ENCODE results near the gene ABCB8. TPM values are rescaled to one million over a fixed set of nuclear protein-coding genes. Genes with fewer than 3 reads are reported as not detected.
"Not testable (repeated sequence)": the region's sequence is repeated elsewhere in the genome, so short reads cannot be mapped to it uniquely, and the experiment has no call there.

The ABCB8 gene
- total RNA-seq, 2 experiments from 2014 or later: 51.2 to 53.3 TPM

DNA sequence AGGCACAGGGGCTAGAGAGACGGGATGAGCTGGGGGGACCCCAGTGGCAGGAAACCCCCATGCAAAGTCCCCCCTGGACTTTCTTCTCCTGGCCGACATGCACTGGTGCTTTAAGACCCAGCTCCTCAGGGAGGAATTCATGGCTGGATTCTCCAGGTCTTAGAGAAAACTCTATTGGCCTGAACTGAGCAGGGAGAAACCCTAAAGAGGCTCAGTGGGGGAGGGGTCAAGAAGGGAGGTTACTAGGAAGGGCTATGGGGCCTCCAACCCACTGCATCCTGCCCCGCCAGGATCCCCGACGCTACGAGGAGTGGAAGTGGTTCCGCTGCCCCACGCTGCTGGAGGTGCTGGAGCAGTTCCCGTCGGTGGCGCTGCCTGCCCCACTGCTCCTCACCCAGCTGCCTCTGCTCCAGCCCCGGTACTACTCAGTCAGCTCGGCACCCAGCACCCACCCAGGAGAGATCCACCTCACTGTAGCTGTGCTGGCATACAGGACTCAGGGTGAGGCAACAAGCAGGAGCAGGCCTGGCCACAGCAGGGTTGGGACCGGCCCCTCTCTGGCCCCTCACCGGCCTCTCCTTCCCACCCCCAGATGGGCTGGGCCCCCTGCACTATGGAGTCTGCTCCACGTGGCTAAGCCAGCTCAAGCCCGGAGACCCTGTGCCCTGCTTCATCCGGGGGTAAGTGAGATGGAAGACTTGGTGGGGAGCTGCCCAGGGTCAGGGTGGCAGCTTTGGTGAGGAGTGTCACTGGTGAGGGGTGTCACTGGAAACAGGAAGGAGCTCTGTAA lies 17.7 kb upstream of the ABCB8 start:
- Mint-ChIP-seq H3K36me3 (ENCODE audit: low read depth) (peaks cover 20% of the 10 kb centered on the region), H3K4me3 (peak overlapping the region; percentile 81), H3K27me3 (no peaks in the 10 kb centered on the region), H3K4me1 (peaks cover 81% of the 10 kb centered on the region), H3K9me3 (no peaks in the 10 kb centered on the region), H3K27ac (peak overlapping the region; percentile 97)
- DNase-seq: peak; percentile 71
- ChIA-PET POLR2A (interaction anchor here (0.7 to 3.8 kb wide), 12 partner anchors 9 to 49 kb away, joined by 3 to 34 read pairs (median 6); partner anchors contain the start of genes ABCB8, NOS3 and SLC4A2), CTCF (interaction anchor here (0.7 to 4.9 kb wide), 18 partner anchors 9 to 234 kb away, joined by 3 to 57 read pairs (median 5); partner anchors contain the start of gene ABCB8)

DNA sequence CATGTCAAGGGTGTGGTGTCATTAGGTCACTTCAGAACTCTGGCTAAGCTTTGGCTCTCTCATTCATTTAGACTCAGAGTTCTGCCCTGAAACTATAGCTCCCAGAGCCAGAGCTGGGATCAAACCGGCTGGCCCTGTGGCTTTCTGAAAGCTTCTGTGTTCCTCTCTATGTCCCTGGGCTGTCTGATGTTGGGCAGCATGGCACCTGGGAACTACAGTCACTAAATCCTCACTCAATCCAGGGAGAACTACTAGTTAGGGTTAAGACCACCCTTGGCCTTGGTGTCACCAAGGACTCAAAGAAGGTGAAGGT lies 17.2 kb upstream of the ABCB8 start:
- ChIA-PET CTCF (interaction anchor here (0.7 to 4.9 kb wide), 12 partner anchors 8 to 233 kb away, joined by 3 to 57 read pairs (median 6); partner anchors contain the start of gene ABCB8), POLR2A (interaction anchor here (0.7 to 3.8 kb wide), 11 partner anchors 9 to 49 kb away, joined by 3 to 34 read pairs (median 6); partner anchors contain the start of genes ABCB8, NOS3 and SLC4A2)
- Mint-ChIP-seq H3K27ac (peak overlapping the region; percentile 97), H3K9me3 (no peaks in the 10 kb centered on the region), H3K27me3 (no peaks in the 10 kb centered on the region), H3K36me3 (ENCODE audit: low read depth) (peaks cover 21% of the 10 kb centered on the region), H3K4me1 (peaks cover 83% of the 10 kb centered on the region), H3K4me3 (peak overlapping the region; percentile 81)
- no peak for DNase-seq

DNA sequence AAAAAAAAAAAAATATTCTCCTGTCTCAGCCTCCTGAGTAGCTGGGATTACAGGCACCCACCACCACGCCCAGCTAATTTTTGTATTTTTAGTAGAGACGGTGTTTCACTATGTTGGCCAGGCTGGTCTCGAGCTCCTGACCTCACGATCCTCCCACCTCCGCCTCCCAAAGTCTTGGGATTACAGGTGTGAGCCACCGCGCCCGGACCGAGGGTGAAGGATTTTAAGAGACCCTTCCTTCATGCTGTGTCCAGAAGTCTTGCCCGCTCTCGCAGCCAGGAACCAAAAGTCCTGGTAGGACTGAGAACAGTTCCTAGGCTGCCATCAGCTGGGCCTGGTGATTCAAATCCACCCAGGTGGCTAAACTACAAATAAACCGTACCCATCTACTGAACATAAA lies 16.6 kb upstream of the ABCB8 start:
- DNase-seq, H3K9me3 Mint-ChIP-seq, H3K27me3 Mint-ChIP-seq: not testable (repeated sequence)
- Mint-ChIP-seq H3K4me1 (peaks cover 85% of the 10 kb centered on the region), H3K4me3 (peak overlapping the region; percentile 57), H3K36me3 (ENCODE audit: low read depth) (peaks cover 21% of the 10 kb centered on the region), H3K27ac (peak overlapping the region; percentile 97)
- ChIA-PET POLR2A (interaction anchor here (0.6 to 3.8 kb wide), 8 partner anchors 8 to 1162 kb away, joined by 3 to 34 read pairs (median 6); partner anchors contain the start of genes ABCB8 and NOS3), CTCF (interaction anchor here (0.9 to 4.9 kb wide), 9 partner anchors 8 to 114 kb away, joined by 3 to 57 read pairs (median 13); partner anchors contain the start of gene ABCB8)

DNA sequence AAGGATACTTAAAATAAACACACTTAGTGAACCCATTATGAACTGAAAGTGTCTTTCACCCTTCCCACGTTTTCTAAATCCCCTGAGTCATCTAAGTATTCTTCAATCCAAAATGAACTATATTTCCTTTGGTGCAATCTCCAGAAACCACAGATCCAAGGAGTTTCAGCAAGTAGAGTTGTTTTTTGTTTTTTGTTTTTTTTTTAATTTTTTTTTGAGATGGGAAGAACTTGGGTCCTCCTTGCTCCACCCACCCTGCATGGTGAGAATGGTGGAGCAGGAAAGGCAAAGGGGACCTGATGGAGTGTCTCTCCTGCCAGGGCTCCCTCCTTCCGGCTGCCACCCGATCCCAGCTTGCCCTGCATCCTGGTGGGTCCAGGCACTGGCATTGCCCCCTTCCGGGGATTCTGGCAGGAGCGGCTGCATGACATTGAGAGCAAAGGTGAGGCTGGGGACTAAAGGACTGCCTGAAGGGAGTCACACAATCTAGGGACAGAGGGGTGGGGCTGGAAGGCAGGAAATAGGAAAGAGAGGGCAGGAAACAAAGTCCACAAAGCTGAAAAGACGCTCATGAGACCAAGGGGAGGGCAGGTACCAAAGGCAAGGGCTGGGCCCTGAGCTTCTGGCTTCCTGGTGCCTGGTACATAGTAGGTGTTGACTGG lies 16.1 kb upstream of the ABCB8 start:
- CTCF ChIA-PET: interaction anchor here (1.1 to 4.9 kb wide), 8 partner anchors 7 to 103 kb away, joined by 3 to 57 read pairs (median 12); partner anchors contain the start of gene ABCB8
- POLR2A ChIA-PET: interaction anchor here (0.5 to 3.1 kb wide), 6 partner anchors 14 to 1163 kb away, joined by 3 to 31 read pairs (median 4); partner anchors contain the start of gene NOS3

DNA sequence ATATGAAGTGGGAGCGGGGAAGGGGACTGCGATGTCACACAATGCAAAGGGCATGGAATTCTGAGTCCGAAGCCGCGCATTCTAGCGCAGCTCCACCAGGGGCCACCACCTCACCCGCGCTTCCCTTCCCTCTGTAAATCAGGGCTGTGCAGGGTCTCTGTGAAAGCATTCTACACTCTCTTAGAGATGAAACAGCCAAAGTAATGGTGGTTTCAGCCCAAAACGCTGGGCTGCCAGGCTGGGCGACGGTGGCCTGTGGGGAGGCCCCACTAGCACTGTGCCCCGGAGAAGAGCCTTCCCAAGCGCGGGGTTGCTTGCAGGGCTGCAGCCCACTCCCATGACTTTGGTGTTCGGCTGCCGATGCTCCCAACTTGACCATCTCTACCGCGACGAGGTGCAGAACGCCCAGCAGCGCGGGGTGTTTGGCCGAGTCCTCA lies 15.3 kb upstream of the ABCB8 start:
- Mint-ChIP-seq H3K9me3 (no peaks in the 10 kb centered on the region), H3K36me3 (ENCODE audit: low read depth) (peaks cover 21% of the 10 kb centered on the region), H3K4me3 (peak overlapping the region; percentile 57), H3K27me3 (no peaks in the 10 kb centered on the region), H3K4me1 (peaks cover 86% of the 10 kb centered on the region), H3K27ac (peak overlapping the region; percentile 97)
- ChIA-PET CTCF (interaction anchor here (1.1 to 3.2 kb wide), 2 partner anchors 16 to 50 kb away, joined by 4 to 14 read pairs; partner anchors contain the start of gene ABCB8), POLR2A (interaction anchor here (0.5 to 7.7 kb wide), 3 partner anchors 16 to 97 kb away, joined by 3 to 50 read pairs (median 31); partner anchors contain the start of gene ABCB8)
- DNase-seq: no peak

More for the DNA sequence above, 16.1 kb upstream of the ABCB8 start:
- DNase-seq: no peak
- peaks cover 21% of the 10 kb centered on the region for H3K36me3 Mint-ChIP-seq (ENCODE audit: low read depth)
- H3K9me3 Mint-ChIP-seq: no peaks in the 10 kb centered on the region
- no peaks in the 10 kb centered on the region for H3K27me3 Mint-ChIP-seq
- peaks cover 86% of the 10 kb centered on the region for H3K4me1 Mint-ChIP-seq
- H3K4me3 Mint-ChIP-seq: peak overlapping the region; percentile 57
- H3K27ac Mint-ChIP-seq: peak overlapping the region; percentile 97

DNA sequence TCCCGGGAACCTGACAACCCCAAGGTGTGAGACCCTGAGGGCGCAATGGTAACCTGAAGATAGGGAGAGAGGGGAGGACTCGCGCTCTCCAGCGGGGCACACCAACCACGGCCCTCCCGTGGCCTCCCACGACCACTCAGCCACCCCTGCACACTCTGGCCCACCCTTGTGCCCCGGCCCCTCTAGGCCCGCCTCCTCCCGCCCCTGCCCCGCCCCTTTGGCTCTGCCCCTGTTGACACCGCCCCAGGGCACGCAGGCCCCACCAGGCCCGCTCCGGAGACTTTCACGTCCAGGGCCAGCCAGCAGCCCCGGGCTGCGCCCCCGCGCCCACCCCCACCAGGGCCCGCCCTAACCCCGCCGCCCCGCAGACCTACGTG lies 14.9 kb upstream of the ABCB8 start:
- Mint-ChIP-seq H3K27me3 (peaks cover 2% of the 10 kb centered on the region), H3K4me1 (peaks cover 86% of the 10 kb centered on the region), H3K27ac (peak overlapping the region; percentile 97), H3K9me3 (no peaks in the 10 kb centered on the region), H3K4me3 (peak overlapping the region; percentile 84), H3K36me3 (ENCODE audit: low read depth) (peaks cover 21% of the 10 kb centered on the region)
- ChIA-PET POLR2A (interaction anchor here (1.0 to 7.7 kb wide), 6 partner anchors 13 to 70 kb away, joined by 3 to 50 read pairs (median 4); partner anchors contain the start of genes ABCB8 and TMUB1), CTCF (interaction anchor here (0.6 to 3.2 kb wide), 7 partner anchors 11 to 230 kb away, joined by 3 to 14 read pairs (median 4); partner anchors contain the start of gene ATG9B)
- no peak for DNase-seq

DNA sequence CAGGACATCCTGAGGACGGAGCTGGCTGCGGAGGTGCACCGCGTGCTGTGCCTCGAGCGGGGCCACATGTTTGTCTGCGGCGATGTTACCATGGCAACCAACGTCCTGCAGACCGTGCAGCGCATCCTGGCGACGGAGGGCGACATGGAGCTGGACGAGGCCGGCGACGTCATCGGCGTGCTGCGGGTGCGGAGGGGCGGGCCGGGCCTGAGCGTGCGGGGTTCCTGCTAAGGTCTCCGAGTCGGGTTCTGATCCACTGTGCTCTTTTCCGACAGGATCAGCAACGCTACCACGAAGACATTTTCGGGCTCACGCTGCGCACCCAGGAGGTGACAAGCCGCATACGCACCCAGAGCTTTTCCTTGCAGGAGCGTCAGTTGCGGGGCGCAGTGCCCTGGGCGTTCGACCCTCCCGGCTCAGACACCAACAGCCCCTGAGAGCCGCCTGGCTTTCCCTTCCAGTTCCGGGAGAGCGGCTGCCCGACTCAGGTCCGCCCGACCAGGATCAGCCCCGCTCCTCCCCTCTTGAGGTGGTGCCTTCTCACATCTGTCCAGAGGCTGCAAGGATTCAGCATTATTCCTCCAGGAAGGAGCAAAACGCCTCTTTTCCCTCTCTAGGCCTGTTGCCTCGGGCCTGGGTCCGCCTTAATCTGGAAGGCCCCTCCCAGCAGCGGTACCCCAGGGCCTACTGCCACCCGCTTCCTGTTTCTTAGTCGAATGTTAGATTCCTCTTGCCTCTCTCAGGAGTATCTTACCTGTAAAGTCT lies 14.3 kb upstream of the ABCB8 start:
- Mint-ChIP-seq H3K4me3 (peak overlapping the region; percentile 84), H3K36me3 (ENCODE audit: low read depth) (peaks cover 21% of the 10 kb centered on the region)
- POLR2A ChIA-PET: interaction anchor here (1.0 to 7.7 kb wide), 7 partner anchors 12 to 72 kb away, joined by 3 to 50 read pairs (median 5); partner anchors contain the start of genes ABCB8 and TMUB1

DNA sequence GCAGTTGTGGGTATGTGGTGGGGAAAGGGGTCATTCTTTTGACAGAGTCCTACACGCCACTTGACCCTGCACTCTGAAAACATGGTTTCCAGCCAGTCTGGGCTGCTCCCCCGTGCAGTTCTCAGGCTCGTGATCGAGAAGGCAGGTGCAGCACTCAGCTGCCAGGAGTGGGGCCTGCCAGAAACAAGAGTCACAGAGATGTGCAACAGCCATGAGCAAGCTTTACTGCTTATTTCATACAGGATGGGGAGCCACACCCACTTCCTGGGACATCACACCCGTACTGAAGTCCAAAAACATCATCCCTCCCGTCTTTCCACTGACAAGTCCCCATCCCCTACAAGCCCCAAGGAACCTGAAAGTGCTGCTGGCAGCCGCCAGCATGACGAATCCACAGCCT lies 13.3 kb upstream of the ABCB8 start:
- peaks cover 24% of the 10 kb centered on the region for H3K36me3 Mint-ChIP-seq (ENCODE audit: low read depth)
- ChIA-PET POLR2A (interaction anchor here (0.7 to 7.7 kb wide), 5 partner anchors 14 to 68 kb away, joined by 3 to 50 read pairs (median 4); partner anchors contain the start of genes ABCB8, NOS3, SLC4A2 and TMUB1), CTCF (interaction anchor here (0.6 to 3.2 kb wide), 10 partner anchors 13 to 229 kb away, joined by 3 to 16 read pairs (median 6); partner anchors contain the start of genes ABCB8 and FASTK)
- no peaks in the 10 kb centered on the region for H3K9me3 Mint-ChIP-seq
- peaks cover 15% of the 10 kb centered on the region for H3K27me3 Mint-ChIP-seq
- H3K4me3 Mint-ChIP-seq: peak overlapping the region; percentile 84
- peak overlapping the region; percentile 94 for H3K27ac Mint-ChIP-seq
- peaks cover 87% of the 10 kb centered on the region for H3K4me1 Mint-ChIP-seq
- DNase-seq: peak; percentile 61

More for the DNA sequence above, 14.3 kb upstream of the ABCB8 start:
- peak overlapping the region; percentile 94 for H3K27ac Mint-ChIP-seq
- CTCF ChIA-PET: interaction anchor here (0.6 to 3.2 kb wide), 12 partner anchors 11 to 230 kb away, joined by 3 to 16 read pairs (median 4); partner anchors contain the start of genes ABCB8, ATG9B and FASTK
- H3K9me3 Mint-ChIP-seq: no peaks in the 10 kb centered on the region
- H3K27me3 Mint-ChIP-seq: peaks cover 6% of the 10 kb centered on the region
- peaks cover 85% of the 10 kb centered on the region for H3K4me1 Mint-ChIP-seq
- DNase-seq: peak; percentile 96

DNA sequence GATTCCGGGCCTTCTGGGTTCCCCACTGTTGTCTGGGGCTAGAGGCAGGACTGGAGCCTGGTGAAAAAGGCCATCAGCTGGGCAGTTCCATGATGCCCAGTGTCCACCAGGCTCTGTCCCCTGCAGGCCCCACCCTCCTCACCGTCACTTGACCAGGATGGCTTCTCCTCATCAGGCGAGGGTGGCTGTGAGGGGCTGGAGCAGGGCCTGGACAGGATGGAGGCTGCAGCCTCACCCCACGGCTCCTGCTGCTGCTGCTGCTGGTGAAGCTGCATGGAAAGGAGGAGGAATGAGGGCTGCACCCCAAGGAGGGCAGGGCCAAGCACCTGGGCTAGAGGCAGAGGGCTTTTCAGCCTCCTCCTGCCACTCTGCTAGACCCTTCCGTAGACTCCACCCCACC lies 12.3 kb upstream of the ABCB8 start:
- POLR2A ChIA-PET: interaction anchor here (7.7 kb wide), 1 partner anchor 13 kb away, joined by 50 read pairs; the partner anchor contains the start of gene ABCB8
- Mint-ChIP-seq H3K27me3 (peaks cover 26% of the 10 kb centered on the region), H3K4me1 (peaks cover 80% of the 10 kb centered on the region), H3K27ac (no peak overlapping the region), H3K9me3 (no peaks in the 10 kb centered on the region), H3K36me3 (ENCODE audit: low read depth) (peaks cover 24% of the 10 kb centered on the region), H3K4me3 (no peak overlapping the region)
- no peak for DNase-seq
- CTCF ChIA-PET: interaction anchor here (1.0 to 4.1 kb wide), 6 partner anchors 10 to 118 kb away, joined by 3 to 45 read pairs (median 12); partner anchors contain the start of gene ABCB8

DNA sequence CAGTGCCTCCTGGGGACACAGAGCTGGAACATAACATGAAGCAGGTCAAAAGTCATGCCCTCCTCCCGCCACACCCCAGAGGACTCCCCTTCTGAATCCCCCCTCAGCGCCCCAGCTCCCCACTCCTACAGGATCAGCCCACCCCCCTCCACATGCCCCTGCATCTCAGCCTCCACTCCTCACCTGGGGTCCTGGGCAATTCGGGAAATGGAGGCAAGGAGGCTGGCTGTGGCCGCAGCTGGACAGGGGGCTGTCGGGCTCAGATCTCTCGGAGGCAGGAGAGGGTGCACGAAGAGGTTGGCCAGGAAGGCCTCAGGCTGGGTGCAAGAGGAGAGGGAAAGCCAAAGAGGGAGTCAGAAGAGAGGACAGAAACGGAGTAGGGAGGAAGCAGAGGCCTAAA lies 11.7 kb upstream of the ABCB8 start:
- Mint-ChIP-seq H3K4me1 (peaks cover 76% of the 10 kb centered on the region), H3K27me3 (peaks cover 31% of the 10 kb centered on the region)

DNA sequence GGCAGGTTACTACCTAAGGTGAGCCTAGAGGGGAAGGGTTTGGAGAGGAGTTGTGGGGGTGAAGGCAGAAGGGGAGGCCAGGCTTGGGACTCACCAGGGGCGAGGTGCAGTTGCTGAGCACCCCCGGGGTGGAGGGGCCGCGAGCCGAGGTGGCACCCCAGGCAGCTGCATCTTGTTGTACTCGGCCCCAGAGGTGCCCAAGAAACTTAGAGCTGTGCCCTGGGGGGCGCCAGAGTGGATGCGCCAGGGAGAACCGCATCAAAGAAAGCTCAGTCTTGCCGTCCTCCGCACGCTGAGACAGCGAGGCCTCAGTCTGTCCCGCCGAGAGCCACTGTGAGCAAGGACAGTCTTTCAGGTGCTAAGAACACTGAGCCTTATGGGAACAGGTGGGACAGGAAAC lies 11.3 kb upstream of the ABCB8 start:
- no peaks in the 10 kb centered on the region for H3K9me3 Mint-ChIP-seq
- no peak overlapping the region for H3K27ac Mint-ChIP-seq
- H3K36me3 Mint-ChIP-seq (ENCODE audit: low read depth): peaks cover 21% of the 10 kb centered on the region
- H3K27me3 Mint-ChIP-seq: peaks cover 32% of the 10 kb centered on the region
- no peak for DNase-seq
- ChIA-PET CTCF (interaction anchor here (1.0 to 5.7 kb wide), 10 partner anchors 7 to 119 kb away, joined by 3 to 57 read pairs (median 10); partner anchors contain the start of genes ABCB8 and FASTK), POLR2A (interaction anchor here (0.9 to 7.7 kb wide), 3 partner anchors 8 to 54 kb away, joined by 3 to 50 read pairs (median 4); partner anchors contain the start of gene ABCB8)
- no peak overlapping the region for H3K4me3 Mint-ChIP-seq
- H3K4me1 Mint-ChIP-seq: peaks cover 72% of the 10 kb centered on the region

More for the DNA sequence above, 11.7 kb upstream of the ABCB8 start:
- POLR2A ChIA-PET: interaction anchor here (0.9 to 7.7 kb wide), 3 partner anchors 8 to 54 kb away, joined by 3 to 50 read pairs (median 4); partner anchors contain the start of gene ABCB8
- Mint-ChIP-seq H3K27ac (no peak overlapping the region), H3K36me3 (ENCODE audit: low read depth) (peaks cover 24% of the 10 kb centered on the region), H3K4me3 (no peak overlapping the region), H3K9me3 (no peaks in the 10 kb centered on the region)
- DNase-seq: no peak
- CTCF ChIA-PET: interaction anchor here (1.0 to 5.7 kb wide), 7 partner anchors 7 to 118 kb away, joined by 3 to 57 read pairs (median 9); partner anchors contain the start of gene ABCB8

Measured in activated CD4-positive, alpha-beta memory T cell treated with anti-CD3 and anti-CD28 coated beads, Interleukin-2, amount 10 ng/mL, durations not matched to agents 7 days and 5 days (primary cell).